Activated CD4-positive, CD25-positive, alpha-beta regulatory T cell treated with anti-CD3 and anti-CD28 coated beads, Interleukin-2, amount 50 U/mL, for 72 hours (primary cell): ENCODE measurements around the gene SHISA4.
"Not testable (repeated sequence)": the region's sequence is repeated elsewhere in the genome, so short reads cannot be mapped to it uniquely, and the experiment has no call there.

Experiments used
- DNase-seq: peaks from one replicate; pipeline ENCODE4 v3.0.0; 2021

Gene SHISA4

DNA sequence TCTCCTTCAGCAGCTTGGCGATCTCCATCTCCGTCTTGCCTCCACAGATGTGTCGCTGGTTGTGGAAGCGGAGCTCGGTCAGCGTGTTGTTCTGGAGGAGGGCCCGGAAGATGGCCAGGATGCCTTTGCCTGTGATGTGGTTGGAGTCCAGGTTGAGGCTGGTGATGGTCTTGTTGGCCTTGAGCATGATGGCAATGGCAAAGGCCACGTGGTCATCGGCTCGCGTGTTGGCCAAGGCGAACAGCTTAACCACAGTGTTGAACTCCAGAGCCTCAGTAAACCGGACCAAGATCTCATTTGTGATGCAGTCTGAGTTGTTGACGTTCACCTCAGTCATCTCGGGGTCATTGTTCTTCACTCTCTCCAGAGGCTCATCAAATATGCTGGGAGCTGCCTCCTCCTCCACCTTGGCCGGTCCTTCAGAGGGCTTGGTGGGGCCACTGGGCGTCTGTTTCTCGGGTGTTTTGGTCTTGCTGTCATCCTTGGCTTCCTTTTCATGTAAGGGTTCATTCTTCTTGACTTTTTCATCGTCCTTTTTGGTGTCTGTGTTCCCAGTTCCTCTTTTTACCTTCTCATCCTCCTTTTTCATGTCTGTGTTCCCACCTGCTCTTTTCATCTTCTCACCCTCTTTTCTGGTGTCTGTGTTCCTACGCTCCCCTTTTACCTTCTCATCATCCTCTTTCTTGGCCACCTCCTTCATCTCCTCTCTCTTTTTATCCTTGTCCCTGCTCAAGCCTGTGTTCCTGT lies 11.2 kb downstream of the SHISA4 start:
- DNase-seq: no peak

DNA sequence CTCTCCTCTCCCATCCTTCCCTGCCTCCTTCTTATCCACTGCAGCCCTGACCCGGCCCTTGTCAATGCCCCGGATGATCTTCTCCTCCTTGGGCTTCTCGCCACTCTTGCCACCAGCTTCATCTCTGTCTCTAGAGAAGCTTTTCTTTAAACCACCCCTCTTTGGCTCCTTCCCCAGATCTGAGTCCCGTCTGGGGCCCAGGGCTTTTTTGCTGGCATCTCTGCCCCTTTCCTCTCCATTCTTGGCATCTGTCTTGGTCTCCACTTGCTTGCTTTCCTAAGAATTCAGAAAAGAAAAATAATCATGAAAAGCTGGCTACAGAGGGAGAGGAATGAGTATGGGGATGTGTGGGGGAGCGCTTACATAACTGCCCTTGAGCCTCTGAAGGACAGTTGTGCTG lies 11.8 kb downstream of the SHISA4 start:
- no peak for DNase-seq

DNA sequence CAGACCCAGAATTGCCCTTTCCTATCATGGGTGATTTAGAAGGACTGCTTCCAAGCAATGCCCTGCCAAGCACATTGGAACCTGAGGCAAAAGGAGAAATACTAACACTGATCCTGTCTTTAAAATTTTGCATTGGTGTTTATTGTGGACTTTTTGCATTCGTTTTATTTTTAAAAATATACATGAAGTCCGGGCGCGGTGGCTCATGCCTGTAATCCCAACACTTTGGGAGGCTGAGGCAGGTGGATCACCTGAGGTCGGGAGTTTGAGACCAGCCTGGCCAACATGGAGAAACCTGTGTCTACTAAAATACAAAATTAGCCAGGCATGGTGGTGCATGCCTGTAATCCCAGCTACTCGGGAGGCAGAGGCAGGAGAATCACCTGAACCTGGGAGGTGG lies 12.3 kb downstream of the SHISA4 start:
- not testable (repeated sequence) for DNase-seq

DNA sequence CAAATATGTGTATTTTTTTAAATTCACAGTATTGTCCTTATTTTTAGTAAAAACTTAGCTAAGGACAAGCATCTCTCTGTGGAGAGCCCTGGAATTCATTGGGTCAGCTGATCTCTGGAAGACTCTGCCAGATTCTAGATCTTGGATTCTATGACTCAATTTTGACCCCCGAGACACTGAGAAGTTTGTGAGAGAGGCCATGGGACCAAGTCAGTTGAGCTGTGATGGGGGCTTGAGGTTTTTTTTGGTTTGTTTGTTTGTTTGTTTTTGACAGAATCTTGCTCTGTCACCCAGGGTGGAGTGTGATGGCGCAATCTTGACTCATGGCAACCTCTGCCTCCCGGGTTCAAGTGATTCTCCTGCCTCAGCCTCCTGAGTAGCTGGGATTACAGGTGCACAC lies 13.5 kb downstream of the SHISA4 start:
- DNase-seq: no peak

DNA sequence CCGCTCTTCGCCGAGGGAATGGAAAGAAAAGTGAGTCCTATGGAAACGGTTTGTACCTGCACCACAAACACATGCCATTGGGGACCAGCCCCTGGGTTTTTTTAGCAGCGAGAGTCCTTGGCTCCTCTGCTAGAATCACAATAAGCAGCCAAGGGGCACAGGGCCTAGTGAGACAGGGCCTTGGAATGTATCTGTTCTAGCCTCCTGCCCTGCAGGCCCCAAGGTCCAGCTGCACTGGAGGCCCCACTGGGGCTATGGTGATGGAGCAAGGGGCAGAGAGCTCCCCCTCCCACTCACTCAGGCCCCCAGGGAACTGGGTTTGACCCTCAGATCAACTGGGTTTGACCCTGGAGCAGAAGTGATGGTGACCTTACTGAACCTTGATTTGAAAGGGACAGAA lies 14.4 kb downstream of the SHISA4 start:
- no peak for DNase-seq

- no peak for DNase-seq
Observed at GRCh38 chr1:201904579-201904978, 15.9 kb downstream of the SHISA4 start.

GRCh38 chr1:201905234-201905890 lies 16.7 kb downstream of the SHISA4 start:
- no peak for DNase-seq

GRCh38 chr1:201906336-201906735 lies 17.6 kb downstream of the SHISA4 start:
- no peak for DNase-seq

- no peak for DNase-seq
Observed at GRCh38 chr1:201907621-201908020, 18.9 kb downstream of the SHISA4 start.

DNA sequence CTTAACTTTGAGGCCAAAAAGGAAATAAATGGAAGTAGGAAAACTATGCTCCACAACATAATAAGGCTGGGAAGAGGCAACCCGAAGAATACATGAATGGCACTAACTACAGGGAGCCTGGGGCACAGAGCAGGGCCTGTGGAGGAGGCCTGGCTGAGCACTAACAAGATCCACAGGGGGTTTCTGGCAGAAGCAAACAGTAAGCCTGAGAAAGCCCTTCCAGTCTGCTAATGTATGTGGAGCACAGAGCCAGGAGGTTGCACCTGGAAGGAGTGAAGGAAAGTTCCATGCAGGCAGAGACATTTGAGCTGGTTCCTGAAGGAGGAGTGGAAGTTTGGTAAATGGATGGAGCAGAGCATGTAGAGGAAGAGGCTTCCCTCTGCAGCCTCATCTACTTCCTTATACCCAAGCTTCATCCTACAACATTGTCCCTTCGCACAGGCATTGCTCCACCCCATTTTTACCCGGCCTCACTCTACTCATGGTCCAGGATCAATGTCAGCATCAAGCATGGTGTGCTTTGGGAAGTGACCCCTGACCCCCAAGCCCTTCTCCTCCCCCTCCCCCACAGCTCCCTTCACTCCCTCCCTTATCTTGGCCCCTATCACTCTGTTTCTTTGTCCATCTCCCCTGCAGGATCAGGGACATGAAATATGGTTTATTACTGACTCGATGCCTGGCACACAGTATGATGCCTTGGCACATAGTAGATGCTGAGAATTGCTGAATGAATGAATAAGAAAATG lies 23.3 kb downstream of the SHISA4 start:
- no peak for DNase-seq

DNA sequence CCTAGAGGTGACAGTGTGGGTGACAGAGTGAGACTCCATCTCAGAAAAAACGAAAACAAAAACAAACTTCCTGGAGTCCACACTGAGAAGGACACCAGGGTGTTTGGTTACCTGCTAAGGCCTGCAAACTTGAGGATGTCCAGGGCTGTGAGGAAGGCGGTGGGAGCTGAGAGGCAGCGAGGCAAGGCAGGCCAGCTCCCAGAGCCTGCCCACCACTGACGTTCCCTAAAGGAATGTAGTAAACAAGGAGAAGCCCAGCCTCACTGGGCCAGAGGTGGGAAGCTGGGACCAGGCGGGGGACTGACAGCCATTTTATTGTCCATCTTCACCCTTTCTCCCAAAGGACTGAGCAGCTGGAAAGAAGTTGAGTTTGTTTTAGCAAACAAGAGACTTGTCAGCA lies 24.1 kb downstream of the SHISA4 start:
- DNase-seq: no peak

- DNase-seq: no peak
Observed at GRCh38 chr1:201914456-201915235, 25.9 kb downstream of the SHISA4 start.

DNA sequence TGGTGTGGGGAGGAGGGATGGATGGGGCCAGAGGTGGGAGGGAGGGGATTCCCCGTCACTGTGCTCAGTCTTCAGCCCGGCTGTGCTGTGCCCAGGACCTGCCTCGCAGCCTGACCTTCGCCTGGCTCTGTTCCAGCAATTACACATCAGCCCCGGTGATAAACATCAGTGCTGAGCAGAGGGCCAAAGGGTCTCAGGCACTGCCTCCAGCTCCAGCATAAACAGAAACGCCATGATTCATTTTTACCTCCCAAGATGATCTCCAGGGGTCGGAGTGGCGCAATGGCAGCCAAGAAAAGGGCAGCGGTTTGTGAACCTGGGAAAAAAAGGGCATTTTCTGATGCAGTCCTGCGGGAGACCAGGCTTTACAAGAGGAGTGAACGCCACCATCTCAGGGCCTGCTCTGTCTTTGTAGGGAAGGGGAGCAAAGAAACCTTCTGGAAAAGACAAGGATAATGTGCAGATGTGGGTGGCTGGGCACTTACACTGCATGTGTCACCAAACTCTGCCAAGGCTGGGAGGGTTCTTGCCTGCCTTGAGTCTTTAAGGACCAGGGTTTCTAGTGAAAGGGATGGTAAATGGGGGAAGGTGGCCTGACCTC lies 28.1 kb downstream of the SHISA4 start:
- no peak for DNase-seq

GRCh38 chr1:201917362-201918033 lies 28.8 kb downstream of the SHISA4 start:
- DNase-seq: no peak

GRCh38 chr1:201918343-201918742 lies 29.6 kb downstream of the SHISA4 start:
- no peak for DNase-seq

DNA sequence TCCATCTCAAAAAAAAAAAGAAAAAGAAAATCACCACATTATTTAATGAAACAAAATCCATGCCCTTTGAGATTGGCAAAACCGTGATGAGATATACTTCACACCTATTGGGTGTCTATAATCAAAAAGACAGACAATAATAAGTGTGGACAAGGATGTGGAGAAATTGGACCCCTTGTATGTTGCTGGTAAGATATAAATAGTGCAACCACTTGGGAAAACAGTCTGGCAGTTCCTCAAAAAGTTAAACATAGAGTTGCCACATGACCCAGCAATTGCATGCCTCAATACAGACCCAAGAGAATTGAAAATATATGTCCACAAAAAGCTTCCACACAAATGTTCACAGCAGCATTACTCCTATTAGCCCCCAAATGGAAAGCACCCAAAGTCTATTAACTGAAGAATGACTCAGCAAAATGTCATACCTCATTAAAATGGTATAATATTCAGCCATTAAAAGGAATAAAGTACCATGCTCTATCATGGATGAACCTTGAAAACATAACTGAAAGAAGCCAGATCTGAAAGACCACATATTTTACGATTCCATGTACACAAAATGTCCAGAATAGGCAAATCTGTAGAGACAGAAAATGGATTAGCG lies 33.4 kb downstream of the SHISA4 start:
- DNase-seq: no peak

DNA sequence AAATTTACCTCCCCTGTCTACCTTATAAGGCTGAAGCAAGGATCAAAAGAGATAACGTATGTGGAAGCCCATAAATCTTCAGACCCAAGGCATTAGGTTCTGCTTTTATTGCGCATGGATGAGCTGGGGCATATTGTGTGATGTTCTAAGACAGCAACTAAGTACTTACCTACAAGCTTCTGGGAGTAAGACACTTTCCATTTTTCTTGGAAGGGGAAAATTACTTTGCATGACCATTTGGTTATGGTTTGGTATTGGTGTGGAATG lies 36.5 kb downstream of the SHISA4 start:
- DNase-seq: no peak

DNA sequence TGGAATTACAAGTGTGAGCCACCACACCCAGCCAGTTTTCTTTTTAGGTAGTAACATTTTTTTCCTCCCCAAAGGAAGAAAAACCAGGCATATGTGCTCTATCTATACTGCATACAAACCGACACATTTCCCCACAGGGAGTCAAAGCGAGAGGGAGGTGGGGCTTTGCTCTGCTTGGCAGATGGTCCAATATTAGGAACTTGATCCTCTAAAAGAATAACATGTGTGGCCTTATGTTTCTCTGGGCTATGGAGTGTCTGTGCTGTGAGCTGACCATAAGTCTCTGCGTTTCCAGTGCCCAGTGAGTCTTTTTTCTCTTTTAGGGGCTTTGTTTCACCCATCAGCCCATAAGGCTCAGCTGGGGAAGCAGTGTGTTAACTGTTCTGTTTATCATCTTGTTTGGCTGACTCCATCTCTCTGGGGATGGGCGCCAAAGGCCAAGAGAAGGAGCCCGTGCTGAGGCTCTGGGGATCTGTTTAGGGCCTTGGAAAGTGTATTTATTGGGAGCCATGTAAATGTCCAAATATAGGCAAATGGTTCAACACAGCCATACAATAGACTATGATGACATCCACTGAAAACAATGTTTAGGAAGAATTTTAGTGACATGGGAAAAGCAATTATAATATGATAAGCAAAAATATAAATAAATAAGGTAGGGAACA lies 37.4 kb downstream of the SHISA4 start:
- no peak for DNase-seq

DNA sequence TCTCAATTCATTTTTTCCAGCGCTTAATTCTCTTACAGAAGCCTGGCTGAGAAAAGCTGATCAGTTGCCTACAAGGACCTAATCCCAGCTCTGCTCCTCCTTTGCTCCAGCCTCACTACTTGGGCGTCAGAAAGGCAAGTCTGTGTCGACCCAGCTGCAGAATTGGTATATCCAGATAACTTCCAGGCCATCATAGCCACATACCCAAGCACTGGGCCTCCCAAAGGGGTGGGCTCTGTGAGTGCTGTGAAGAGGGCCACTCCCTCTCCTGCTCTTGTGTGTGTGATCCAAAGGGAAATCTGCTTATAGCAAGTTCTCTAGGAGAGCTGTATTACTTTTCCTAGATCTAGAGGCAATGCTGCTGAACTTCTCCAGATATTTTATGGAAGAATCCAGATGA lies 39.6 kb downstream of the SHISA4 start:
- no peak for DNase-seq

DNA sequence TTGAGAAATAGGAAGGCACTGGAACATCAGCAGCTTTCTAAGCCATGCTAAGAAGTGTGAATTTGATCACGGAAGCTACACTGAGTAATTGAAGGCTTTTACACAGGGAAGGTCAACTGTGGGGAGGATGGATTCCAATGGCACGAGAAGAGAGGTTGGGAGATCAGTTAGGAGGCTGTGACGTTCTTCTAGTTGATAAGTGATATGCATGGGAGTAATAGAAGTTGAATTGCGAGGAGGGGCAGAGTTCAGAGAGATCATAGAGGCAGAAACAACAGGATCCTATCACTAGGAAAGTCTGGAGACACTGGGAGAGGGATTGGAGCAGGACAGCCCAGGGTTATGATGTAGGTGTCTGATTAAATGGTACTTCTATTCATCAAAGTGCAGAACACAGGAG lies 41.4 kb downstream of the SHISA4 start:
- no peak for DNase-seq

- no peak for DNase-seq
Observed at GRCh38 chr1:201930803-201931202, 42.1 kb downstream of the SHISA4 start.
